ENCODE results near the gene UBE2K. TPM values are rescaled to one million over a fixed set of nuclear protein-coding genes. Genes with fewer than 3 reads are reported as not detected.
A peak's percentile ranks its signal among the peaks of the same experiment; 100 is the strongest.

The UBE2K gene
- total and polyA plus RNA-seq, 2 donors (not counting 1 experiment from before 2014, with no cell fraction given), result 19.3 to 51.0 TPM

DNA sequence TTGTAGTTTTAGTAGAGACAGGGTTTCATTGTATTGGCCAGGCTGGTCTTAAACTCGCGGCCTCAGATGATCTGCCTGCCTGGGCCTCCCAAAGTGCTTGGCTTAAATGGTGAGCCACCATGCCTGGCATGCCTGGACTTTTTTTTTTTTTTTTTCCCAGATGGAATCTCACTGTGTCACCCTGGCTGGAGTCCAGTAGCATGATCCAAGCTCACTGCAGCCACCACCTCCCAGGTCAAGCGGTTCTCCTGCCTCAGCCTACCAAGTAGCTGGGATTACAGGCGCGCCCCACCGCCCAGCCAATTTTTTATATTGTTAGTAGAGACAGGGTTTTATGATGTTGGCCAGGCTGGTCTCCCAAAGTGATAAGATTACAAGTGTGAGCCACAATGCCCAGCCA lies 8.4 kb downstream of the UBE2K start:
- peak overlapping the region in 1 of 2 donors; percentile 46 for H3K27ac ChIP-seq (ENCODE audit: low read length in 2 of 2)
- ChIA-PET CTCF (no interaction called here), POLR2A (interaction anchor here (1.2 kb wide), 1 partner anchor 8 kb away, joined by 7 read pairs; the partner anchor contains the start of gene UBE2K)
- no peaks in the 10 kb centered on the region for H3K9me3 Mint-ChIP-seq (ENCODE audit: insufficient read depth)
- no peaks in the 10 kb centered on the region for H3K27me3 ChIP-seq (replicated peaks in 1 of 4; ENCODE audit: control extremely low read depth in 1 of 4, control insufficient read depth in 3 of 4, insufficient read depth in 4 of 4, low read length in 3 of 4)
- H3K27ac Mint-ChIP-seq, result peak overlapping the region; percentile 1
- no peak for DNase-seq
- H4K20me1 ChIP-seq (ENCODE audit: control insufficient read depth, insufficient read depth, low read length, poor library complexity, severe bottlenecking), result peaks cover 30% of the 10 kb centered on the region
- intact Hi-C loops (cut with micrococcal nuclease), result no loop called here
- 100% methylated on average over 2 of the region's 6 CpGs for WGBS (ENCODE audit: insufficient coverage)
- peaks cover 5 to 9% of the 10 kb centered on the region in 2 donors for H3K4me1 ChIP-seq (ENCODE audit: control insufficient read depth in 2 of 2, insufficient read depth in 2 of 2, low read length in 2 of 2)
- ATAC-seq (ENCODE audit: low read depth), result no peak
- no peaks in the 10 kb centered on the region for H3K27me3 Mint-ChIP-seq
- H3K9ac ChIP-seq (ENCODE audit: low read length), result no peak overlapping the region
- H3K9me3 ChIP-seq (ENCODE audit: control extremely low read depth in 1 of 3, control insufficient read depth in 2 of 3, insufficient read depth in 1 of 3, low read length in 2 of 3), result no peaks in the 10 kb centered on the region
- no peak overlapping the region for H3K4me3 ChIP-seq (ENCODE audit: control extremely low read depth in 1 of 5, extremely low read depth in 1 of 5, insufficient read depth in 1 of 5, low read depth in 2 of 5, low read length in 4 of 5)
- peaks cover 33% of the 10 kb centered on the region for H3K4me1 Mint-ChIP-seq
- H3K36me3 ChIP-seq (replicated peaks in 1 of 2; ENCODE audit: control extremely low read depth in 1 of 2, control insufficient read depth in 1 of 2, extremely low read depth in 1 of 2, insufficient read depth in 2 of 2, low read length in 1 of 2), result peaks cover 0 to 14% of the 10 kb centered on the region in 2 experiments
- H2AFZ ChIP-seq (ENCODE audit: insufficient read depth, low read depth, low read length, poor library complexity, severe bottlenecking), result no peak overlapping the region
- peaks cover 92% of the 10 kb centered on the region for H3K79me2 ChIP-seq (ENCODE audit: control insufficient read depth, insufficient read depth, low read length)
- H3K4me2 ChIP-seq (replicated peaks; ENCODE audit: low read depth, low read length, poor library complexity, severe bottlenecking), result no peak overlapping the region
- no peak for TF ChIP-seq EZH2 (IDR thresholded peaks at IDR 0.05; ENCODE audit: borderline replicate concordance, insufficient read depth, low read depth, low read length, poor library complexity, severe bottlenecking)
- TF ChIP-seq, protein P1, sequence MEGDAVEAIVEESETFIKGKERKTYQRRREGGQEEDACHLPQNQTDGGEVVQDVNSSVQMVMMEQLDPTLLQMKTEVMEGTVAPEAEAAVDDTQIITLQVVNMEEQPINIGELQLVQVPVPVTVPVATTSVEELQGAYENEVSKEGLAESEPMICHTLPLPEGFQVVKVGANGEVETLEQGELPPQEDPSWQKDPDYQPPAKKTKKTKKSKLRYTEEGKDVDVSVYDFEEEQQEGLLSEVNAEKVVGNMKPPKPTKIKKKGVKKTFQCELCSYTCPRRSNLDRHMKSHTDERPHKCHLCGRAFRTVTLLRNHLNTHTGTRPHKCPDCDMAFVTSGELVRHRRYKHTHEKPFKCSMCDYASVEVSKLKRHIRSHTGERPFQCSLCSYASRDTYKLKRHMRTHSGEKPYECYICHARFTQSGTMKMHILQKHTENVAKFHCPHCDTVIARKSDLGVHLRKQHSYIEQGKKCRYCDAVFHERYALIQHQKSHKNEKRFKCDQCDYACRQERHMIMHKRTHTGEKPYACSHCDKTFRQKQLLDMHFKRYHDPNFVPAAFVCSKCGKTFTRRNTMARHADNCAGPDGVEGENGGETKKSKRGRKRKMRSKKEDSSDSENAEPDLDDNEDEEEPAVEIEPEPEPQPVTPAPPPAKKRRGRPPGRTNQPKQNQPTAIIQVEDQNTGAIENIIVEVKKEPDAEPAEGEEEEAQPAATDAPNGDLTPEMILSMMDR (IDR thresholded peaks at IDR 0.05), result no peak
- H3K4me3 Mint-ChIP-seq, result no peak overlapping the region

DNA sequence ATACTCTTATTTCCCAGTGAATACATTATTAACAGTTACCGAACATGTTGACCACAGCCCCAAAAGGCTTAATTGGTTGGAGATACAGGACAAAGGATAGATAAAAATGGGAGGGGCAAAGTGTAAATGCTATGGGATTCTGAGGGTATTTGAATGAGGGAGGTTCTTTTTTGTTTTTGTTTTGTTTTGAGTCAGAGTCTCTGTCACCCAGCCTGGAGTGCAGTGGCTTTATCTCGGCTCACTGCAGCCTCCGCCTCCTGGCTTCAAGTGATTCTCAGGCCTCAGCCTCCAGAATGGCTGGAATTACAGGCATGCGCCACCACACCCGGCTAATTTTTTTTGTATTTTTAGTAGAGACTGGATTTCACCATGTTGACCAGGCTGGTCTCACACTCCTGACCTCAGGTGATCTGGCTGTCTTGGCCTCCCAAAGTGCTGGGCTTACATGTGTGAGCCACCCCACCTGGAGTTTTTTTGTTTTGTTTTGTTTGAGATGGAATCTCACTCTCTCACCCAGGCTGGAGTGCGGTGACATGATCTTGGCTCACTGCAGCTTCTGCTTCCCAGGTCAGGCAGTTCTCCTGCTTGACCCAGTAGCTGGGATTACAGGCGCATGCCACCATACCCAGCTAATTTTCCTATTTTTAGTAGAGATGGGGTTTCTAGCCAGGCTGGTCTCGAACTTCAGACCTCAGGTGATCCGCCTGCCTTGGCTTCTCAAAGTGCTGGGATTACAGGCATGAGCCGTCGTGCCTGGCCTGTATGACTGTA lies 9.0 kb downstream of the UBE2K start:
- peaks cover 36% of the 10 kb centered on the region for H3K4me1 Mint-ChIP-seq
- intact Hi-C loops (cut with micrococcal nuclease), result no loop called here

More for the DNA sequence above, 9.0 kb downstream of the UBE2K start:
- peaks cover 30% of the 10 kb centered on the region for H4K20me1 ChIP-seq (ENCODE audit: control insufficient read depth, insufficient read depth, low read length, poor library complexity, severe bottlenecking)
- H3K9ac ChIP-seq (ENCODE audit: low read length), result no peak overlapping the region
- H3K36me3 ChIP-seq (replicated peaks in 1 of 2; ENCODE audit: control extremely low read depth in 1 of 2, control insufficient read depth in 1 of 2, extremely low read depth in 1 of 2, insufficient read depth in 2 of 2, low read length in 1 of 2), result peaks cover 0 to 14% of the 10 kb centered on the region in 2 experiments
- peak overlapping the region in 1 of 2 donors; percentile 46 for H3K27ac ChIP-seq (ENCODE audit: low read length in 2 of 2)
- ATAC-seq (ENCODE audit: low read depth), result no peak
- CTCF ChIA-PET, result interaction anchor here (0.9 kb wide), 1 partner anchor 180 kb away, joined by 3 read pairs; the partner anchor contains the start of gene UGDH
- H3K4me1 ChIP-seq (ENCODE audit: control insufficient read depth in 2 of 2, insufficient read depth in 2 of 2, low read length in 2 of 2), result peaks cover 9 to 10% of the 10 kb centered on the region in 2 donors
- no peak for TF ChIP-seq EZH2 (IDR thresholded peaks at IDR 0.05; ENCODE audit: borderline replicate concordance, insufficient read depth, low read depth, low read length, poor library complexity, severe bottlenecking)
- TF ChIP-seq, protein P1 (IDR thresholded peaks at IDR 0.05), result no peak
- peak overlapping the region; percentile 41 for H3K27ac Mint-ChIP-seq
- POLR2A ChIA-PET, result interaction anchor here (1.2 kb wide), 1 partner anchor 9 kb away, joined by 7 read pairs; the partner anchor contains the start of gene UBE2K
- no peaks in the 10 kb centered on the region for H3K9me3 Mint-ChIP-seq (ENCODE audit: insufficient read depth)
- no peak overlapping the region for H2AFZ ChIP-seq (ENCODE audit: insufficient read depth, low read depth, low read length, poor library complexity, severe bottlenecking)
- H3K9me3 ChIP-seq (ENCODE audit: control extremely low read depth in 1 of 3, control insufficient read depth in 2 of 3, insufficient read depth in 1 of 3, low read length in 2 of 3), result no peaks in the 10 kb centered on the region
- H3K4me3 ChIP-seq (ENCODE audit: control extremely low read depth in 1 of 5, extremely low read depth in 1 of 5, insufficient read depth in 1 of 5, low read depth in 2 of 5, low read length in 4 of 5), result no peak overlapping the region
- H3K4me3 Mint-ChIP-seq, result no peak overlapping the region
- H3K27me3 Mint-ChIP-seq, result no peaks in the 10 kb centered on the region
- H3K79me2 ChIP-seq (ENCODE audit: control insufficient read depth, insufficient read depth, low read length), result peaks cover 91% of the 10 kb centered on the region
- H3K4me2 ChIP-seq (replicated peaks; ENCODE audit: low read depth, low read length, poor library complexity, severe bottlenecking), result no peak overlapping the region
- no peaks in the 10 kb centered on the region for H3K27me3 ChIP-seq (replicated peaks in 1 of 4; ENCODE audit: control extremely low read depth in 1 of 4, control insufficient read depth in 3 of 4, insufficient read depth in 4 of 4, low read length in 3 of 4)
- DNase-seq, result no peak
- WGBS (ENCODE audit: insufficient coverage), result 82% methylated on average over 6 of the region's 11 CpGs
